ELR (cell line): ENCODE data around the gene ITGA8.
A peak's percentile ranks its signal among the peaks of the same experiment; 100 is the strongest.
"Not testable (repeated sequence)": the region's sequence is repeated elsewhere in the genome, so short reads cannot be mapped to it uniquely, and the experiment has no call there.

ENCODE experiments used
- DNase-seq: peaks from one replicate; pipeline ENCODE4 v3.0.0-alpha.2; 2015; ENCODE audit warnings: low read depth

Gene ITGA8

DNA sequence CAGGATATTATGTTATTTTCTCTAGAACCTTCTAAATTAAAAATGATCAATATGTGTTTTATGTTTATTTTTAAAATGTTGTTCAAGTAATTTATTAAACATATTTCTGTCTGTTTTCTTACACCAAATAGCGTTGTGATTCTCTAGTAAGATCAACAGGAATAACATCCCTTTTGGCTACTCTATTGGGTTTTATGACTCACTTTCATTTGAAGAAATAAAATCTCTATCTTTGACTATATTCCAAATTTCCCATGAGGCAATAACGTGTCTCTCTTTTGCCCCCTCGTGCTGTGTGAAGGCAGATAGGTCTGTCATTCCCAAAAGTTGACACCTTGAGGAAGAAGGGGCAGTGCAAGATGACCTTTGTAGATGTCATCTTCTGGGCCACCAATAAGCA, 40.9 kb downstream of the ITGA8 start:
- DNase-seq = no peak

DNA sequence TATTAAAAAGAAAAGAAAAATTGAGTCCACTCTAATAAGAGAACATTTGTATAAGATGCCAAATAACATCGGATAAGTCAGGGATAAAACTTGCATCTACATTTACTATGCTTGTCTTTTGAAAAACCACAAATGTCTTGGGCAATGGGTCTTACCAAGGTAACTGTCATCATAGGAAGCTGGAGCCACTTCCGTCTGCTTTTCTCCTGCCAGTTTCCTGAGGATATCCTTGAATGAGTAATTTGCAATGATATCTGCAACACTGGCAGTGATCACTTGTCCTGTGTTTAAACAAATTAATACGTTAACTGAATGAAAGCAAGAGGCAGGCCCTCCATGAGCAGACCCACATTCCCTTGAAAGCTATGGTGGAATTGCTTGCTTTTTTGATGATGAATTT, 47.3 kb downstream of the ITGA8 start:
- DNase-seq = no peak

GRCh38 chr10:15670880-15671279, 48.8 kb downstream of the ITGA8 start:
- DNase-seq = no peak

DNA sequence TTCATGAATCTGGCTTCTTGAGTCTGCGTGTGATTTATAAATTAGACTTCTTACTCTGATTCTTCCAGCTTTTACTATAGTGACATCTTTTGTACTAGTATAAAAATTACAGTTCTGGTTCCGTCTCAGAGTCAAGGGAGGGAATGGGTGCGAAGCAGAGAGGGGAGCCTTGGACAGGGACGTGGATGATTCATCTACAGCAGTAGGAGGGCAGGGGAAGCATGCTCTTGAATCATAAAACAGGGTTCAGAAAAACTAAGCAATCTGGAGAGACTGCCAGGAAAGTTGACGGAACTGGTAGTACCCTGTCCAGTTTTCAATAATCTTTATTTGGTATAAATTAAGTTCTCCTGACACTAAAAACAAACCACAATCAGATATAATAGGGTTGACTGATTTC, 58.1 kb downstream of the ITGA8 start:
- DNase-seq = no peak

DNA sequence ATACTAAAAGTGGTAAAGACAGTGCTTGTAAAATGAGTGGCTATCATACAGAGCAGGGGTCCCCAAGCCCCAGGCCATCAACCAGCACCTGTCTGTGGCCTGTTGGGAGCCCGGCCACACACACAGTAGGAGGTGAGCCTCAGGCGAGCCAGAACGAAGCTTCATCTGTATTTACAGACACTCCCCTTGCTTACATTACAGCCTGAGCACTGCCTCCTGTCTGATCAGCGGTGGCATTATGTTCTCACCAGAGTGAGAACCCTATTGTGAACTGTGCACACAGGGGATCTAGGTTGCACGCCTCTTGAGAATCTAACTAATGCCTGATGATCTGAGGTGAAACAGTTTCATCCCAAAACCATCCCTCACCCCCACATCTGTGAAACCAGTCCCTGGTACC, 58.7 kb downstream of the ITGA8 start:
- no peak for DNase-seq

DNA sequence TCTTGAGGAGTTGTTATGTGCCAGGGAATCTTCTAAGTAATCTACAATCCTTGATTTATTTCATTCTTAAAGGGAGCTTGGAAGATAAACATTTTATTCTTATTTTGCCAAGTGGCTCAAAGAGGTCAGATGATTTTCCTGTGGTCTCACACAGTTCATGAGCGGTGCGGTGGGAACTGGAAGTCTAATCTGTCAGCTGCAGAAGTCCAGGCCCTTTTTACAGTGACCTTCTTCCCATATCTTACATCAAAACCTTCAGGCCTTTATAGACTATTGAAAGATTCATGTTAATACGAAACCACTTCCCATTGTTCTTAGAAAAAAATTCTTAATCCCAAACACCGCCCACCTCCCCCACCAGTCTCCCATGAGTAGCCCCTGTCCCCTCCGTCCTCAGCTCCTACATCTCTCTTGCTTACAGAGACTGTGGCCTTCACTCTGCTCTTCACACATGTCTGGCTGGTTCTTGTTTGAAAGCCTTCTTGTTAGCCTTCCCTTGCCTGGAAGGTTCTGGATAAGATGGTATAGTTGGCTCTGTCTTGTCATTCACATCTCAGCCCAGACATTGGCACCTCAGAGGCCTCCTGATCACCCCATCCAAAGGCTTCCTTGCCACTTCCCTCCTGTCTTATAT, 61.5 kb downstream of the ITGA8 start:
- DNase-seq = no peak

- DNase-seq = no peak
Measured at GRCh38 chr10:15652757-15653156, 67.0 kb downstream of the ITGA8 start.

- no peak for DNase-seq
Measured at GRCh38 chr10:15652117-15652516, 67.6 kb downstream of the ITGA8 start.

DNA sequence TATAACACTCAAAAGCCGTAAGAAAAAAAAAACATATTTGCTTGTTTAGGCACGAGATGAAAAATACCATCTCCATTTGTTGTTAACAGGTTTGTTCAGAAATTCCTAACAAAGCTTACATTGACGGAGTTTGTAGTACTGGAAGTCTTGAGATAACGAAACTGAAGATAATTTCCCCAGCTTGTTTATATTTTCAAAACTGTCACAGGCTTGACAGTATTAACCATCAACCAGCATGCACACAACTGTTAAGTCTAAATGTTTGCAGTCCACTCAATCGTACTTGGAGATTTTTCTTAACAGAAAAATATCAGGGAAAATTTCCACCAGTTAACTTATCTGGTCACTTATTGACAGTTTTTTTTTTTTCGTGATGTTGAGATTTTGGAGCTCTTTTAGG, 68.5 kb downstream of the ITGA8 start:
- DNase-seq = no peak

DNA sequence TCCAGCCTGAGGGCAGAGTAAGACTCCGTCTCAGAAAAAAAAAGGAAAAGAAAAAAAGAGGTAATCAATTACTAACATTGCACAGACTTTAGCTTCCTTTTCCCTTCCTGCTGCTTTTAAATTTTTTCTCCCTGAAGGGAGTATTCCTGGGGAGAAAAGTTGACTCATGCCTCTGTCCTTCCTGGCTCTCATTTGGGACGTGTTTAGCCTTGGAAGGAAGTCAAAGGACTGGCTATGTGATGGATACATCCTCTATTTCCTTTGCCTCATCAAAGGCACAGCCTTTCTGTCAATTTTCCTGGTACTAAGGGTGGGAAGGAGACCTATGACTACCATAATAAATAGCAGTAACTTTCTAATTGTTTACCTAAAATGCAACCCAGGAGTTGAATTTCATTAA, 77.6 kb downstream of the ITGA8 start:
- DNase-seq = peak; percentile 60

DNA sequence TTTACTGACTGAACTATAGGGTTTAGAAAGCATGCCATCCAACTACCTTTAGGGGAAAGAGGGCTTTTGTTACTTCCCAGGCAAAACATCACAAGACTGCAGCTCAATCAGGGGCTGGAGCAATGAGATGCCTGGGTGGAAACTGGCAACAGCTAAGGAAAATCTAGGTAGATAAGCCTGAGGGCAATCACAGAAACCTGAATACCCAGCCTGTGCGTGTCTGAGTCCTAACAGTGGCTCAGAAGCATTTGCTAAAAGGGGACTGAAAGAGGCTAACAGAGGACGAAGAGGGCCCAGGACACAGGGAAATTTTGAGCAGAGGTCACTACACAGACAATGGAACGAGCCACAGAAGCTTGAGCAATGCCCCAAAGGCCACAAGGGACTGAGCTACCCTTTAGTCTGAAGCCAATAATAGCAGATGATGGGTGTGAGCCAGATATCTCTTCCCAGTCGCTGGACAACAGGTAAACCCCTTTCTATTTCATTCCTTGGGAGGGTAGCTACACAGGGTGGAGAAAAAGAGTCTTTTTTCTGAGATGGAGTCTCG, 79.1 kb downstream of the ITGA8 start:
- DNase-seq = no peak

DNA sequence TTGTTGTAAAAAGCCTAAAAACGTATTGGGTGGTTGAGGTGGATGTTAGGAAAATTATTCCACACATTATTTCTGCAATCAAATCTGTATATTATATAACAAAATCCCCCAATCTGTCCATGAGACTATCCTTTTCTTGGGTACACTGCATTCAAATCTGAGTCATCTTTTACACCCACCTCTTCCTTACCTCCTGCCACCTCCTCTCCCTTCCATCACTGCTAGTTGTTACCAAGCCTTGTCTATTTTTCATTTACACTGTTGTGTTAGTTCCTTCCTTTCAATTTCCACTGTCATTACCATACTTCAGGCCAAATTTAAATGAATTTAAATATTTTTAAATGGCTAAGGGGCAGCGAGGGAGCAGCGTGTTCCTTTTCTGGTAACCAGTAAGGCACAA, 83.3 kb downstream of the ITGA8 start:
- DNase-seq = no peak

DNA sequence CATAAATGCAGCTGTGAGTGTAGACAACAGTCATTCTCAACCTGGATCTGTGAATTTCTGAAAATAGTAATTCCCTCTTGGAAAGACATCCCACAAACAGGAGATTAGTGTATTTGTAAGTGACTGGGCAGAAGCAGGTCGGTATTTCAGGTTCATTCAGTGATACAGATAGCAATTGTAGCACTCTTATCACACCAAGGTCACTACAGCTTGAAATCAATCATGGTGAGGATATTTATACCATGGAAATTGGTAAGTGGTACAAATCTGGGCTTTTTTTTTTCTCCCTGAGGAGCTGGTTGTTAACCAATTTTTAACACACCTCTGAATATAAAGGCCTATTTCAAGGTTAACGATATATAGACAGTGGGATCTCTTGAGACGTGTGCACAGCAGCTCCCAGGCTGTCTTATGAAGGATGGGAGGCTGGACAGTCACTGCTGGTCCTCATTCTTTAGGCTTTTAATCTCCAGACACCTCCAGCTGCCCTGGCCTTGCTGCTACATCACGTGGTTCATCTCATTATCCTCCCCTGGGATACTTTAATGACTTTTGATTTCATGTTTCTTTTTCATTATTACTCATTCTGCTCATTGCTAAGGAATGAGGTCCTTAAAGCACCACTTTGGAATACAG, 87.1 kb downstream of the ITGA8 start:
- DNase-seq = no peak

GRCh38 chr10:15631205-15631604, 88.5 kb downstream of the ITGA8 start:
- DNase-seq = not testable (repeated sequence)

DNA sequence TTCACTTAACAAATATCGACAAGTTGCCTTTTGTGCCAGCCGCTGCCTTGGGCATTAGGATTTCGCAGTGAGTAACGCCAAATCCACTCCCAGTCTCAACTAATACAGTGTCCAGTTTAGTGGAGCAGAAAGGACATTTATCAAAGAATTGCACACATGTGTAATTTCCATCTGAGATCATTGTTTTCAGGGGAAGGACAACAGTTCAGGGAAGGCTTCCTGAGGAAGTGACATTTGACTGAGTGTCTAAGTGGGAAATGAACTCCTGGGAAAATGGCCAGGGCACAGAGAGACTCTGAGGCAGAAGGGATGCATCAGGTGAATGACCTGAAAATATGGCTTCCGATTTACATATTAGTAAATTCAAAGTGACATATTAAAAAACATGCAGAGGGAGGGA, 89.4 kb downstream of the ITGA8 start:
- no peak for DNase-seq

- peak; percentile 68 for DNase-seq
Measured at GRCh38 chr10:15627617-15628196, 92.0 kb downstream of the ITGA8 start.

DNA sequence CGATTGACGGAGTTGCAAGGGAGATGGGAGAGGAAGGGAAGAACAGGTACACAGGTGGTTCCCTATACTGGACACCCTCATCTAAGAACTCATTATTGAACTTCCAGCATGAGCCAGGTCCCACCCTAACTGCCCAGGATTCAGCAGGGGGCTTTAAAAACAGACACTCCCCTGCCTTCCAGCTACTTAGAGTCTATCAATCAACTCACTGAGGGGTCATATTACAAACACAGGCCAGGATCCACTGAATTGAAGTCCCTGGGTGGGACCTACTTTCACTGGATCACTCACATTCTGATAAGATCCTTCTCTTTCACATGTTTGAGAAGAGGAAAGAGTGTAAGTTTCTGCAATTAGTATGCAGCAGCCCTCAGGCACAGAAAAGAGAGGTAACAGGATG, 92.8 kb downstream of the ITGA8 start:
- DNase-seq = no peak

DNA sequence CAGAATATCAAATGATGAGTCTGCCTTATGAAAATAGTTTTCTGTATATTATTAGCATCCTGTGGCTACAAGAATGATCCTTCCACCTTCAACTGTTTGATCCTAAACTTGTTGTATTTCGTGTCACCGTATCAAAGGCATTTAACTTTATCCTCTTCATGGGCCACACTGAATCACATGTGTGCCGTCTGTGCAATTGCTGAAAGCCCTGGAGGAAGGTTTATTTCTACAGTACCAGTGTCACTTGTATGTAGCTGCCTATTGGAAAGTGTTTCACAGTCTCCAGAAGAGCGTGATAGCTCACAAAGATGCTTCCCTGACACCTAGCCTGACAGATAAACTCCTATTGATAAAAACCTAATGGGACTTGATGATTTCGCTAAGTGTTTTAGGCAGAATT, 94.5 kb downstream of the ITGA8 start:
- no peak for DNase-seq

GRCh38 chr10:15624401-15625196, 95.1 kb downstream of the ITGA8 start:
- DNase-seq = no peak

GRCh38 chr10:15620836-15621515, 98.7 kb downstream of the ITGA8 start:
- no peak for DNase-seq

DNA sequence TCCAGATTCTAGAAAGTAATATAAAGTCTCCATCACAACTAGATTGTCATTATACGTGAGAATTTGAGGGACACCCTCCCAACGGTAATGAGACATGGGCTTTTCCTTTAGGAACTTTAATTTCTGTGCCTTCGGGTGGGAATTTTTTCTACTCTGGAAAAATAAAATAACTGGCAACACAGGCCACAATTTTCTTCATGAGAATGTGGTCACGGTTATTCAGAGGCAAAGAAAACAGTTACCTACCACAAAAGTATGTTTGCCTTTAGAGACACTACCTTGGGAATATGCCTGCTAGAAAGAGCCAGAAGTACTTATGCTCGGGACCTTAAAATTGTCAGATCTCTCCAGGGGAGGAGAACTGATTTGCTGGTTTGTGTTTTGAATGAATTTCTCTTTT, 99.4 kb downstream of the ITGA8 start:
- no peak for DNase-seq

DNA sequence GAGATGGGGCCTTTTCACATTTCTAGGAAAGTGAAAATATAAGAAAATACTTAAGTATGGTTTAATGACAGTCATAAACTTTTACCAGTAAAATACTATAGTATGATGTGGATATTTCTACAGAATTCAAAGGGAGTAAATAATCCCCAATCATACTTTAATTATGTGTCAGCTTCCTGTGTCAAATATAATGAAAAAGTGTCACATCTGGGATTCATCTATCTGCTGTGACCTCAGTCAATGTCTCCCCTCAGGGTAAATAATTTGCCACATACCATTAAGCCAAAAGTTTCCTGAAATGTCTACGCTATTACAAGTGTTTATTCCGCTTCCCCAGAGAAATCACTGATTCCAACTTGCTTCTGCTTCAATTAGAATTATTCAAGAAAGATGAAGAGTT, 110.5 kb downstream of the ITGA8 start:
- peak; percentile 58 for DNase-seq
